Thyroid gland (tissue), 4 donors: ENCODE results near the gene WDFY4.

ENCODE experiments used
- POLR2A ChIP-seq, 2 donors: fragments of 450-650 bp; IDR thresholded peaks; one replicate each; pipeline ENCODE4 v1.6.1; 2017; ENCODE audit warnings: antibody characterized with exemption in 2 of 2, mild to moderate bottlenecking in 2 of 2, moderate library complexity in 1 of 2
- TF ChIP-seq, protein P1 (sequence below), 6 experiments: fragments of 200-600 bp in 3 of 6; fragments of 450-650 bp in 3 of 6; sonication (generic) in 3 of 6; IDR thresholded peaks; one replicate each; pipeline ENCODE4 v1.5.1; 2016 to 2019; ENCODE audit warnings: antibody characterized with exemption in 6 of 6, mild to moderate bottlenecking in 2 of 6, inconsistent platforms in 1 of 6, moderate library complexity in 1 of 6

GRCh38 chr10:48932831-48933664, 248.4 kb downstream of the WDFY4 start:
- TF ChIP-seq, protein P1, sequence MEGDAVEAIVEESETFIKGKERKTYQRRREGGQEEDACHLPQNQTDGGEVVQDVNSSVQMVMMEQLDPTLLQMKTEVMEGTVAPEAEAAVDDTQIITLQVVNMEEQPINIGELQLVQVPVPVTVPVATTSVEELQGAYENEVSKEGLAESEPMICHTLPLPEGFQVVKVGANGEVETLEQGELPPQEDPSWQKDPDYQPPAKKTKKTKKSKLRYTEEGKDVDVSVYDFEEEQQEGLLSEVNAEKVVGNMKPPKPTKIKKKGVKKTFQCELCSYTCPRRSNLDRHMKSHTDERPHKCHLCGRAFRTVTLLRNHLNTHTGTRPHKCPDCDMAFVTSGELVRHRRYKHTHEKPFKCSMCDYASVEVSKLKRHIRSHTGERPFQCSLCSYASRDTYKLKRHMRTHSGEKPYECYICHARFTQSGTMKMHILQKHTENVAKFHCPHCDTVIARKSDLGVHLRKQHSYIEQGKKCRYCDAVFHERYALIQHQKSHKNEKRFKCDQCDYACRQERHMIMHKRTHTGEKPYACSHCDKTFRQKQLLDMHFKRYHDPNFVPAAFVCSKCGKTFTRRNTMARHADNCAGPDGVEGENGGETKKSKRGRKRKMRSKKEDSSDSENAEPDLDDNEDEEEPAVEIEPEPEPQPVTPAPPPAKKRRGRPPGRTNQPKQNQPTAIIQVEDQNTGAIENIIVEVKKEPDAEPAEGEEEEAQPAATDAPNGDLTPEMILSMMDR (IDR thresholded peaks at IDR 0.05) = no peak
- TF ChIP-seq POLR2A (IDR thresholded peaks at IDR 0.05) = no peak
